Fibroblast of mammary gland (primary cell): ENCODE results near the gene EHBP1.

ENCODE experiments used
- DNase-seq: peaks from one replicate; pipeline ENCODE4 v3.0.0-alpha.2; 2010; ENCODE audit warnings: low read depth
- H3K4me3 ChIP-seq: 2 replicates; pipeline ENCODE4 v1.5.1; 2011; ENCODE audit warnings: low read depth, mild to moderate bottlenecking, low read length, moderate library complexity; ENCODE audit not compliant: control insufficient read depth
- CTCF ChIP-seq: conservative IDR thresholded peaks from 2 replicates; pipeline ENCODE4 v1.5.1; 2011; ENCODE audit warnings: low read depth, low read length, inconsistent platforms; ENCODE audit not compliant: control insufficient read depth, insufficient read depth

Gene EHBP1

GRCh38 chr2:62740221-62740620, 34.7 kb downstream of the EHBP1 start:
- no peak for TF ChIP-seq CTCF
- DNase-seq: peak; percentile 48
- no peak overlapping the region for H3K4me3 ChIP-seq

- no peak for TF ChIP-seq CTCF
- H3K4me3 ChIP-seq: no peak overlapping the region
- no peak for DNase-seq
Observed at GRCh38 chr2:62741127-62741526, 35.6 kb downstream of the EHBP1 start.

GRCh38 chr2:62741954-62742722, 36.6 kb downstream of the EHBP1 start:
- TF ChIP-seq CTCF: no peak
- H3K4me3 ChIP-seq: no peak overlapping the region
- DNase-seq: no peak

- H3K4me3 ChIP-seq: no peak overlapping the region
- no peak for TF ChIP-seq CTCF
- no peak for DNase-seq
Observed at GRCh38 chr2:62743506-62743905, 38.0 kb downstream of the EHBP1 start.

GRCh38 chr2:62744603-62745002, 39.1 kb downstream of the EHBP1 start:
- TF ChIP-seq CTCF: no peak
- DNase-seq: no peak

GRCh38 chr2:62745891-62746481, 40.5 kb downstream of the EHBP1 start:
- no peak for TF ChIP-seq CTCF
- DNase-seq: no peak
- H3K4me3 ChIP-seq: no peak overlapping the region

More at GRCh38 chr2:62744603-62745002, 39.1 kb downstream of the EHBP1 start:
- no peak overlapping the region for H3K4me3 ChIP-seq
